HL-60 (cell line): ENCODE data around the gene MRM1.

ENCODE experiments used
- DNase-seq, 2 experiments: peaks; one replicate each; pipeline ENCODE4 v3.0.0-alpha.2; 2010 to 2020; ENCODE audit warnings: low read depth in 1 of 2, low spot score in 1 of 2
- H3K27ac ChIP-seq: fragments of 250-450 bp; sonication (Bioruptor Pico); replicated peaks from 2 replicates; pipeline ENCODE4 v1.5.1; 2020; ENCODE audit warnings: mild to moderate bottlenecking, moderate library complexity
- H3K27me3 ChIP-seq: fragments of 250-450 bp; sonication (Bioruptor Pico); 2 replicates; pipeline ENCODE4 v1.5.1; 2021; ENCODE audit warnings: mild to moderate bottlenecking, moderate library complexity; ENCODE audit not compliant: insufficient read depth, poor library complexity, severe bottlenecking
- H3K4me3 ChIP-seq: replicated peaks from 2 replicates; pipeline ENCODE4 v1.5.1; 2011; ENCODE audit warnings: mild to moderate bottlenecking, control low read depth, low read length; ENCODE audit not compliant: insufficient read depth
- GABPA ChIP-seq: IDR thresholded peaks from 2 replicates; pipeline ENCODE4 v1.6.1; 2012; ENCODE audit warnings: low read depth
- POLR2AphosphoS5 ChIP-seq: IDR thresholded peaks from 2 replicates; pipeline ENCODE4 v1.6.1; 2012; ENCODE audit warnings: low read depth
- REST ChIP-seq: IDR thresholded peaks from 2 replicates; pipeline ENCODE4 v1.6.1; 2012; ENCODE audit warnings: low read depth; ENCODE audit not compliant: insufficient replicate concordance
- SPI1 ChIP-seq: IDR thresholded peaks from 2 replicates; pipeline ENCODE4 v1.6.1; 2012; ENCODE audit warnings: low read depth, mild to moderate bottlenecking, borderline replicate concordance
- TF ChIP-seq, protein P1 (sequence below): IDR thresholded peaks from one replicate; pipeline ENCODE4 v1.5.1; 2011; ENCODE audit warnings: low read length, control low read depth, inconsistent platforms; ENCODE audit not compliant: insufficient read depth

Gene MRM1

GRCh38 chr17:36641877-36642845, 40.8 kb downstream of the MRM1 start:
- no peak for TF ChIP-seq POLR2AphosphoS5
- TF ChIP-seq, protein P1, sequence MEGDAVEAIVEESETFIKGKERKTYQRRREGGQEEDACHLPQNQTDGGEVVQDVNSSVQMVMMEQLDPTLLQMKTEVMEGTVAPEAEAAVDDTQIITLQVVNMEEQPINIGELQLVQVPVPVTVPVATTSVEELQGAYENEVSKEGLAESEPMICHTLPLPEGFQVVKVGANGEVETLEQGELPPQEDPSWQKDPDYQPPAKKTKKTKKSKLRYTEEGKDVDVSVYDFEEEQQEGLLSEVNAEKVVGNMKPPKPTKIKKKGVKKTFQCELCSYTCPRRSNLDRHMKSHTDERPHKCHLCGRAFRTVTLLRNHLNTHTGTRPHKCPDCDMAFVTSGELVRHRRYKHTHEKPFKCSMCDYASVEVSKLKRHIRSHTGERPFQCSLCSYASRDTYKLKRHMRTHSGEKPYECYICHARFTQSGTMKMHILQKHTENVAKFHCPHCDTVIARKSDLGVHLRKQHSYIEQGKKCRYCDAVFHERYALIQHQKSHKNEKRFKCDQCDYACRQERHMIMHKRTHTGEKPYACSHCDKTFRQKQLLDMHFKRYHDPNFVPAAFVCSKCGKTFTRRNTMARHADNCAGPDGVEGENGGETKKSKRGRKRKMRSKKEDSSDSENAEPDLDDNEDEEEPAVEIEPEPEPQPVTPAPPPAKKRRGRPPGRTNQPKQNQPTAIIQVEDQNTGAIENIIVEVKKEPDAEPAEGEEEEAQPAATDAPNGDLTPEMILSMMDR, result no peak
- TF ChIP-seq REST, result no peak
- no peak for TF ChIP-seq SPI1
- TF ChIP-seq GABPA, result no peak
- no peak for DNase-seq
- Histone ChIP-seq H3K27ac (no peak overlapping the region), H3K4me3 (no peak overlapping the region), H3K27me3 (peaks cover 42% of the 10 kb centered on the region)

GRCh38 chr17:36643086-36643685, 41.8 kb downstream of the MRM1 start:
- DNase-seq, result no peak
- H3K27me3 ChIP-seq, result peaks cover 42% of the 10 kb centered on the region
- no peak overlapping the region for H3K27ac ChIP-seq
- no peak for TF ChIP-seq SPI1
- TF ChIP-seq, protein P1, result no peak
- no peak for TF ChIP-seq POLR2AphosphoS5
- no peak for TF ChIP-seq REST
- no peak for TF ChIP-seq GABPA
- no peak overlapping the region for H3K4me3 ChIP-seq

DNA sequence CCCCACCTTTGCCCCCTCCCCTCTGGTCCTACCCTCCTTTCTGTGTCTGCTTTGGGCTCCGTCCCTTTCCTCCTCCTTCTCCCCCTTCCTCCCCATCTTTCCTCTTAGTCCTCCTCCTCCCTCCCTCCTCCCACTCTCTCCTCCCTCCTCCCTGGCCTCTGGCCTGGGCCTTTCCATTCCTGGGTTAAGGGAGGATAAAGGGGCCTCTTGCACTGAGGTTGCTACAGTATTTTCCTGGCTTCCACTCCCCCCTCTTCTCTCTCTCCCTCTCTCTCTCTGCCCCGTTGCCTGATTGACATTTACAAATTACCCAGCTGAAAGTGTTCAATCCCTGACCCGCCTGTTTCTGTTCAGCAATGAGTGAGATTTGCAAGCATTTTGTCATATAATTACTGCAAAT, 44.0 kb downstream of the MRM1 start:
- no peak for TF ChIP-seq SPI1
- no peak for TF ChIP-seq GABPA
- no peak for TF ChIP-seq POLR2AphosphoS5
- TF ChIP-seq, protein P1, result no peak
- TF ChIP-seq REST, result no peak
- H3K4me3 ChIP-seq, result no peak overlapping the region
- H3K27ac ChIP-seq, result no peak overlapping the region
- H3K27me3 ChIP-seq, result peaks cover 30% of the 10 kb centered on the region
- no peak for DNase-seq
